Measurements from ENCODE around the gene PDGFD. TPM values are rescaled to one million over a fixed set of nuclear protein-coding genes. Genes with fewer than 3 reads are reported as not detected.

PDGFD gene
- total RNA-seq, 2 donors from 2014 or later, result not detected

DNA sequence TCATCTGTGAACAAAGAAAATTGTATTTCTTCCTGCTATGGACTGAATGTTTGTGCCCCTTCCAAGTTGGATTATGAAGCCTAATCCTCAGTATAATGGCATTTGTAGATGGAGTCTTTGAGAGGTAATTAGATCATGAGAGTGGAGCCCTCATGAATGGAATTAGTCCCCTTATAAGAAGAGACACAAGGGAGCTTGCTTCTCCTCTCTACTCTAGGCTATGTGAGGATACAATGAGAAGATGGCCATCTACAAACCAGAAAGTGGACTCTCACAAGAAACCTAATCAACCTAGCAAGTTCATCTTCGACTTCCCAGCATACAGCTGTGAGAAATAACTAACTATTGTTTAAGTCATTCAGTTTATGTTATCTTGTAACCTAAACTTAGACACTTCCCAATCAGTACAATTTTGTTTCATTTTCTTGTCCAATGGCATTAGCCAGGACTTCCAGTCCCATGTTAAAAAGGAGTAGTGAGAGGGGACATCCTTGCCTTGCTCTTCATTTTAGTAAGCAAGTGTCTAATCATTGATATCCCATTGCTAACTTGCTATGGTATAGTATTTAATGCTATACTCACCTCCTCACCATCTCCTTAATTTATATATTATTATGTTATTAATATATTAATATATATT is 45.7 kb downstream of the PDGFD start:
- peaks cover 0 to 5% of the 10 kb centered on the region in 2 donors for H3K9me3 Mint-ChIP-seq
- H3K27ac Mint-ChIP-seq, result no peak overlapping the region
- DNase-seq (ENCODE audit: low spot score in 2 of 2), result no peak
- H3K36me3 Mint-ChIP-seq, result no peaks in the 10 kb centered on the region
- peak; percentile 56 to 59 for ATAC-seq

DNA sequence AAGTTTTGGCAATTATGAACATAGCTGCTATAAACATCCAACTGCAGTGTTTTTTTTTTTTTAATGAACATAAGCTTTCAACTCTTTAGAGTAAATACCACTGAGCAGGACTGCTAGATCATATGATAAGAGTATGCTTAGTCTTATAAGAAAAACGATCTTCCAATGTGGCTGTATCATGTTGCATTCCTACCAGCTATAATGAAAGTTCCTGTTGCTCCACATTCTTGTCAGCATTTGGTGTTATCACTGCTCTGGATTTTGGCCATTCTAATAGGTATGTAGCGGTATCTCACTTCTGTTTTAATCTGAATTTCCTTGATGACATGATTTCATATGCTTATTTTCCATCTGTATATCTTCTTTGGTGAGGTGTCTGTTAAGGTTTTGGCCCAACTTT is 50.4 kb downstream of the PDGFD start:
- H3K9me3 Mint-ChIP-seq, result peaks cover 0 to 5% of the 10 kb centered on the region in 2 donors

DNA sequence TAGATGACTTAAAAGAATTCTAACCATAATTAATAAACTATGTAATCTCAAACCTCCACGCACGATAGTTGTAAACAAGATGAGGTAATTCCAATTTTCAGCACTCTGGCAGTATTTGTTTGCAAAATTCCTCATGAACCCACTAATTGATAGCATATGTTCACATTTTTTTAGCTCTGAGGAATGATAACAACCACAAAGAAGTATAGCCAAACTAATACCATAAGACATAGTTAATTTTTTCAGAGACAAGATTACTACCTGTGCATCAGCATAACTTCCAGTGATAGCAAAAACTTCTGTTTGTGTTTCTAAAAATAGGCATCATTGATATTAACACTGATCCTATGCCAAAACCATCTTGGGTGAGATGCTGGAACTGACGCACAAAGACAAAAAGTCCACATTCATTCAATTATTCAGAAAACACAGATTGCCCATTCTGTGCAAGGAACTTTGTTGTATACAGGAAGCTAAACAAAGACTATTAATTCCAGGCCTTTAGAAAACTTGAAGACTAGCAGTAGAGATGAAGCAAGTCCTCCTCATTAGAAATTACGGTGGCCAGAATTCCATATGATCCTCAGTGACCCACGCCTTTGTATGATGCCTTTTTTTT is 57.7 kb downstream of the PDGFD start:
- Mint-ChIP-seq H3K27ac (no peak overlapping the region), H3K36me3 (no peaks in the 10 kb centered on the region), H3K9me3 (no peaks in the 10 kb centered on the region)
- no peak for DNase-seq (ENCODE audit: low spot score in 2 of 2)
- no peak for ATAC-seq

More for the DNA sequence above, 50.4 kb downstream of the PDGFD start:
- DNase-seq (ENCODE audit: low spot score in 2 of 2), result no peak
- Mint-ChIP-seq H3K27ac (no peak overlapping the region), H3K36me3 (no peaks in the 10 kb centered on the region)
- ATAC-seq, result no peak

DNA sequence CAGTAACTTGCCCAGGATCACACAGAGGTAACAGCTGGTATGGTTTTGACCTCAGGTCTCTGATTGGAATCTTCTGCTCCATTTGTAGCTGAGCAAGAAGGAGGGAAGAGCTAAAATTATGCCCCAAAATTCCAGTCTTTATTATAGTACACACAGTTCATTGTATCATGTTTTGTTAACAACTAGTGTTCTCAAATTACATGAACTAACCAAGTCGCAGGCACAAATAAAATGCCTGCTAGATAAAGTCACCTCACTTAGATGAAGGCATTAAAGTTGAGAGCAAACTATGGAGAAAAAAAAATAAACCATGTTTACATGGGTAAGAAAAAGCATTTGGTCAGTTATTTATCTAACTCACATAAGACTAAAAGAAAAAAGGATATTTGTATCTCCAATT is 58.8 kb downstream of the PDGFD start:
- Mint-ChIP-seq H3K9me3 (no peaks in the 10 kb centered on the region), H3K27ac (no peak overlapping the region), H3K36me3 (no peaks in the 10 kb centered on the region)
- ATAC-seq, result no peak
- no peak for DNase-seq (ENCODE audit: low spot score in 2 of 2)

DNA sequence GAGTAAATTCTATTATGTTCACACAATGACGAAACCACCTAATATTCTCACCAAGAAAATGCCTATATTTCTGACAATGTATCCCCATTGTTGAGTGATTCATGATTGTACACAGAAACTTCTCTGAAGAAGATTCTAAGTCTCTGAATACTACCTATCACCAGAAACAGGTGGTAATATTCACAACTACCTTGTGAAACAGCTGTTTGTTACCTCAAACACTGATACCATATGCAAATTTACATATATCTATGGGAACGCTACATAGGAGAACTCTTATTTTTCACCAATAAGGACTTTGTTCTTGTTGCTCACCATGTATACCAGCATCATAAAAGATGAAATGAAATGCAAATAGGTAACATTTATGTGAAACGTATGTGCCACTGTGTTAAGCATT is 59.3 kb downstream of the PDGFD start:
- Mint-ChIP-seq H3K36me3 (no peaks in the 10 kb centered on the region), H3K27ac (no peak overlapping the region), H3K9me3 (no peaks in the 10 kb centered on the region)
- no peak for DNase-seq (ENCODE audit: low spot score in 2 of 2)
- no peak for ATAC-seq

DNA sequence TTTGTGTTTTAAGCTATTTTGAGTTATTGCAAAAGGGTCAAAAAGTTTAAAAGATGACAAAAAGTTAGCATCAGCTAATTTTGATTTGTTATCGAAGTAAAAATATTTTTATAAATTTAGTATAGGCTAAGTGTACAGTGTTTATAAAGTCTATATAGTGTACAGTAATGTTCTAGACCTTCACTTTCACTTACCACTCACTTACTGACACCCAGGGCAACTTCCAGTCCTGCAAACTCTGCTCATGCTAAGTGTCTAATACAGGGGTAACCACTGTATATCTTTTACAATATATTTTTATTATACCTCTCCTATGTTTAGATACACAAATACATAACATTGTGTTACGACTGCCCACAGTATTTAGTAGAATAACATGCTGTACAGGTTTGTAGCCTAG is 59.7 kb downstream of the PDGFD start:
- Mint-ChIP-seq H3K27ac (no peak overlapping the region), H3K9me3 (no peaks in the 10 kb centered on the region), H3K36me3 (no peaks in the 10 kb centered on the region)
- ATAC-seq, result no peak
- DNase-seq (ENCODE audit: low spot score in 2 of 2), result no peak

DNA sequence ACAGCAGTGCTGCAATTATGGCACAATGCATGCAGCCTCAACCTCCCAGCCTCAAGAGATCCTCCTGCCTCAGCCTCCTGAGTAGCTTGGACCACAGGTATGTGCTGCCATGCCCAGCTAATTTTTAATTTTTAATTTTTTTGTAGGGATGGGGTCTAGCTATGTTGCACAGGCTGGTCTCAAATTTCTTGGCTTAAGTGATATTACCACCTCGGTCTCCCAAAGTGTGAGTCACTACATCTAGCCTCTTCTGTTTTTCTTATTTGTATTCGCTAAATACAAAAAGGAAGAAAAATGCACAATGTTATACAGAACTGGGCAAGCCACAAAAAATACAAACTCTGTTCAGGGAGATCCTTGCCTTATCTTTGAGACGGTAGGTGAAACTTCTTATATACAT is 65.4 kb downstream of the PDGFD start:
- ATAC-seq (no peak), DNase-seq (ENCODE audit: low spot score in 2 of 2) (no peak)
- Mint-ChIP-seq H3K36me3 (no peaks in the 10 kb centered on the region), H3K9me3 (peaks cover 0 to 4% of the 10 kb centered on the region in 2 donors), H3K27ac (no peak overlapping the region)

DNA sequence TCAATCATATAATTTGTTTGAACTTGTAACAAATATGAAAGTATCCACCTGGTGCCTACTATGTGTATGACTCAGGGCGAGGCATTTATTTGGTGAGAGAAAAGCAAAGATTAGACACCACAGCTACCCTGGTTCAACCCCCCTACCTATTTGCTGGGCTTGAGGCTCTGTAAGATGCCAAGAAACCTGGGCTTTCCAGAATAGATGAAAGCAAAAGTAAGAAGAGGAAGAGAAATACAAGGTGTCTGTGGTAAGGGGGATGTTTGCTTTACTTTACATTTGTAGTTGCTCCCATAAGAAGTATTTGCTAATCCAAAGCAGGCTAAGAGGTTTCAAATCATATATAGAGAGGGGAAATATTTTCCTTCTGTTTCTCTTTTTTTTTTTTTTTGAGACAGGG is 65.8 kb downstream of the PDGFD start:
- DNase-seq (ENCODE audit: low spot score in 2 of 2) (no peak), ATAC-seq (no peak)
- peaks cover 0 to 4% of the 10 kb centered on the region in 2 donors for H3K9me3 Mint-ChIP-seq
- H3K27ac Mint-ChIP-seq, result no peak overlapping the region
- no peaks in the 10 kb centered on the region for H3K36me3 Mint-ChIP-seq

DNA sequence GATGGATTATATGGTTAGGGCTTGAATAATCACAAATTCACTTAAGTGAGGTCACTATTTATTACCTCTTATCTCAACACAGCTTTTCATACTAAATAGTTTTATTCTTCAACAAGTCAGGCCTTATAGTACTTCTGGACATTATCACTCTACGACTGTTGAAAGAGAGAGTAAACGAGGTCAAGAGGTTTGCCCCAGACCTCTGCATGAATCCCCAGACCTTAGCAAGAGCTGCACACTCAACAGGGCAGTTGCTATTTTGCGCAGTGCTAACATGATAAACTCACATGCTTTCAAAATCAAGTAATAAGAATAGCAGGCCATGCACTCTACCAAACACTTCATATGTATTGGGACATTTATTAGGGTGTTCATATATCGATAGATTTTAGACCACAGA is 67.0 kb downstream of the PDGFD start:
- Mint-ChIP-seq H3K36me3 (no peaks in the 10 kb centered on the region), H3K27ac (no peak overlapping the region), H3K9me3 (peaks cover 0 to 4% of the 10 kb centered on the region in 2 donors)
- ATAC-seq (no peak), DNase-seq (ENCODE audit: low spot score in 2 of 2) (no peak)

DNA sequence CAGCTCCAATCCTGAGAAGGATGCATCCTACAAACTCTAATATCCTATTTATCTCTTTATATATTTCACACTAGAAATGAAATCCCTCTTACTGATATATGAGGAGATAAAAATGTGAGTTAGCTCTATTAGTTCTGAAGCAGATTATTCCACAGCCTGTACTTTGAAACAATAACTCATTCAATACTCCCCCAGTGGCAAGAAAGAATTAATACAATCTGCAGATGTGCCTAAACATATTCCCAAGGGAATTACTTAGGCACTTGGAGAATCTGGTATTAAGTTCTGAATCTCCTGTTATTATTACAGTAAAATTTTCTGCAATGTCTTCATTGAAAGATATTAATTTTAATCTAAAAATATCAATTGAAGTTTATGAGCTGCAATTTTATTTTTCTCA is 68.2 kb downstream of the PDGFD start:
- ATAC-seq (no peak), DNase-seq (ENCODE audit: low spot score in 2 of 2) (no peak)
- Mint-ChIP-seq H3K27ac (no peak overlapping the region), H3K9me3 (peaks cover 0 to 4% of the 10 kb centered on the region in 2 donors), H3K36me3 (no peaks in the 10 kb centered on the region)

DNA sequence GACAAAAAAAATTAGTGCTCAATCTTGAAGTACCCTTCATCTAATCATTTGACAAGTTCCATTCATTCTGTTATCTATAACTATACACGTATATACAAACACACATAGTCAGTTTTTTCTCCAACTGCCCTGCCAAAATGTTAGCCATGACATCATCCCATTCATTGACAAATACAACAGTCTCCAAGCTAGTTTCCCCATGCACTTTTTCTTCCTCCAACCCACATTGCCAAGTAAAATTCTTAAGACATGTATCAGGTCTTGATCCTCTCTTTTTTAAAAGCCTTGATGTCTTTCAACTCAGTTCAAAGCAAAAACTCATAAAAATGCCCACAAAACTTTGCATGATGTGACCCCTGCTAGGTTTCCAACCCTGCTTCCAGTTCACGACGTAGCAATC is 69.4 kb downstream of the PDGFD start:
- Mint-ChIP-seq H3K36me3 (no peaks in the 10 kb centered on the region), H3K9me3 (peaks cover 0 to 4% of the 10 kb centered on the region in 2 donors), H3K27ac (no peak overlapping the region)
- DNase-seq (ENCODE audit: low spot score in 2 of 2) (no peak), ATAC-seq (no peak)

DNA sequence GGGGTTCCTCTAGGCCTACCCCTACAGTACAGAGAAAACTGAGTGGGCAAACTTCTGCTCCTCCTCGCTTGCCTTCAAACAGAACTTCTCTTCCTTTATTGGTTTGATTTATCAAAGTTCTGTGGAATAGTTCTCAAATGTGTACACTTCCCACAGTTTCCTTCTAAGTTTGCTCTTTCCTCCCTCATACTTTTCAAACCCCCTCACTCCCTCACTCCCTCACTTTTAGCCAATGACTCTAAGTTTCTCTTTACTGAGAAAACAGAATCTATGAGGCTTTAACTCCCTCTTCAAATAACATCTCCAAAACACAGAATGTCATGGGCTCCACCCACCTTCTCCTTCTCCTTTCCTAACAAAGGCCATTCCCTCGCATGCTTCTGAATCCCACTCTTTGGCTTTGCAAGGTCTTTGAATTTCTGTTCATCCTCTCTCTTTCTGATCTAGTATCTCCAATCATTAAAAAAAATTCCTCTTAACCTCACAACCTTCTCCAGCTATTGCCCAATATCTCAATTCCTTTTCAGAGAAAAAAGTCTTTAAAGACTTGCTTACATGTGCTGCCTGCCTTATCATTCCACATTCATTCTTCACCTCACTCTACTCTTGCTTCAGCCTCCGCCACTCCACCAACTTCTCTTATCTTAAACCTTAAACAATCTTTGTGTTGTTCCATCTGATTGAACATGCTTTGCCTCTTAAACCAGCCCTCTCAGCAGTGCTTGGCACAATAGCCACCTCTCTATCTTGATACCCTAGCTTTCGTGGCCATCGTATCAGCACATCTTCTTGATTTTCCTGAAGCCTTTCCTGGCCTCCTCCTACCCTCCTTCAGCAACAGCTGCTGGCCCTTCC is 70.3 kb downstream of the PDGFD start:
- no peak overlapping the region for H3K27ac Mint-ChIP-seq
- ATAC-seq (no peak), DNase-seq (ENCODE audit: low spot score in 2 of 2) (no peak)
- H3K9me3 Mint-ChIP-seq, result peaks cover 0 to 4% of the 10 kb centered on the region in 2 donors
- H3K36me3 Mint-ChIP-seq, result no peaks in the 10 kb centered on the region

DNA sequence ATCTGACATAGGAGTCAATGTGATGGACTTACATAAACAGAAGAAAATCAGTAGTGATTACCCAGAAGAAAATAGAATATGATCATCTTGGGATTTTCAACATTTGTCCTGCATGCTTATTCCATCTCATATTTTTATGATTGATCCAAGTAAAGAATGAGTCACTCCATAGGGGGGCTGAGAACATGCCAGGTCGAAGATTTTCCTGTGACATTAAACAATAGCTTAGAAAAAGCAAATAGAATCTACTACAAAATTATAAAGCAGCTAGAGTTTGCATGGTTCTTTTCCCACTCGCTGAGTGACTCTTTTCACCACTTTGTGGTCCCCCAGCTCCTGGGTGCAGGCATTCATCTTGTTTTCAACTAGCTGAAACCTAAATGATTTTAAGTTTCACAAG is 71.2 kb downstream of the PDGFD start:
- DNase-seq (ENCODE audit: low spot score in 2 of 2) (no peak), ATAC-seq (no peak)
- Mint-ChIP-seq H3K27ac (no peak overlapping the region), H3K36me3 (no peaks in the 10 kb centered on the region), H3K9me3 (peaks cover 0 to 4% of the 10 kb centered on the region in 2 donors)

DNA sequence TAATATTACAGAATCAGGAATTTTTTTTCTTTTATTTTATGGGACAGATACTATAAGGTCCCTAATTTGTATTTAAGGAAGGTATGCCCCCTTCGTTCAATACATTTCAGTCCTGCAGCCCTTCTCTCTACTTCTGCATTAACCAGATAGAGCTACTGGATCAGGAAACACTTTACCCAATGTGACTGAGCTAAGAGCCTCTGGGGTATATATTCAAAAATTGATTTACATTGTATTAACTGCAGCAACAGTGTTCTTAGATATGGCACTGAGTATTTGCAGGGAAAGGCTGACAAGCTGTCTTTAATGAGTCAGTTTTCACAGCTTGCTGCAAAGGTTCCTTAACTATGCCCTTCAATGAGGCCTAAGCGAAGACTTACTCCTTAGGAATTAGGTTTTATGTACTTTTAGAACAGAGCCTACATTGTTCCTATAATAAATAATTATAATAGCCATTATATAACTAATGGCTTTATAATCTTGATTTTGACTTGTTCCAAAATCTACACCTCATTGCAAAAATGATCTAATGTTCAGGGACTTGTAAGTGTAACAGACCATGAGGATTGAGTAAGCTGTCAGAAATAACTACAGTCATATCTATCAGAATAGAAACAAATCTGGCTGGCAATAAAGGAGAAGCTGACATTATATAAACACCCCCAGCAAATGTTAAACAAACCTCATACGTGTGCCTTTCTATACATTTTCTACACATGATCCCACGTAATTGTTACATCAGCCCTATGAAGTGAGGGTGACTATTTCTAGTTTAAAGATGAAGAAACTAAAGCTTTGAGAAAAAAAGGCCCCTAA is 72.5 kb downstream of the PDGFD start:
- Mint-ChIP-seq H3K9me3 (peaks cover 0 to 4% of the 10 kb centered on the region in 2 donors), H3K36me3 (no peaks in the 10 kb centered on the region), H3K27ac (no peak overlapping the region)
- DNase-seq (ENCODE audit: low spot score in 2 of 2) (no peak), ATAC-seq (no peak)

DNA sequence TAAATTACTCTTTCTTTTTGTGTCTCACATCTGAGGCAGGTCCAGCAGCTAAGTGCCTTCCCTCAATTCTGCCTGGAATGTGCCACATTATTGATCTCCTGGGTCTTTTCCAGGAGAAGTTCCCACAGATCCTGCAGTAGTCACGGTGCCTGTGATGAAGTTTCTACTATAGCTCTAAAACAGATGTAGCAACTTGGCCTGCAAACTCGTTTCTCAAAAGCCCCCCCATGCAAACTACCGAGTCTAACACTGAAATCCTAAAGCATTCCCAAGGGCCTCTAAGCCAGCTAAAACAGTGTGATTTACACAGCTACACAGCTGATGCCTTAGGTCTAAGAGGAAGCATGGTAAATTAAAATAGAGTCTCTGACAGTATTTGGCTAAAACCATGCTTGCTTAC is 73.2 kb downstream of the PDGFD start:
- no peaks in the 10 kb centered on the region for H3K36me3 Mint-ChIP-seq
- H3K9me3 Mint-ChIP-seq, result peaks cover 0 to 4% of the 10 kb centered on the region in 2 donors
- no peak for DNase-seq (ENCODE audit: low spot score in 2 of 2)
- no peak for ATAC-seq
- no peak overlapping the region for H3K27ac Mint-ChIP-seq

DNA sequence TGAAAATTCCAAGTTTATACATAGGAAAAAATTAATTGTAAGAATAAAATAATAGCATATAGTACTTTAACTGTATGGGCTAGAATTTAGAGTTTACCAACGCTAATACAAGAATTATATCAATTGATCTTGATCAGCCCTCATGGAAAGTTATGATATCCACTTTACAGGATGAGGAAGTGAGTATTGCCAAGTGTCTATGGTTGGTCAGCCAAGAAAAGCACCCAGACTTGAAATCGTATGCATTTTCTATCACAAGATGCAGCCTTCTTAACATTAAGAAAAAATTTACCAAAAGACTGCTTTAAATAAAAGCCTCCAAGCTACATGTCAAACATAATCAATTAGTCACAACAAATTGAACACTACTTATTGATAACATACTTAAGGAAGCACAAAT is 74.5 kb downstream of the PDGFD start:
- no peak for ATAC-seq
- no peak overlapping the region for H3K27ac Mint-ChIP-seq
- DNase-seq (ENCODE audit: low spot score in 2 of 2), result no peak
- H3K36me3 Mint-ChIP-seq, result no peaks in the 10 kb centered on the region
- H3K9me3 Mint-ChIP-seq, result peaks cover 0 to 4% of the 10 kb centered on the region in 2 donors

DNA sequence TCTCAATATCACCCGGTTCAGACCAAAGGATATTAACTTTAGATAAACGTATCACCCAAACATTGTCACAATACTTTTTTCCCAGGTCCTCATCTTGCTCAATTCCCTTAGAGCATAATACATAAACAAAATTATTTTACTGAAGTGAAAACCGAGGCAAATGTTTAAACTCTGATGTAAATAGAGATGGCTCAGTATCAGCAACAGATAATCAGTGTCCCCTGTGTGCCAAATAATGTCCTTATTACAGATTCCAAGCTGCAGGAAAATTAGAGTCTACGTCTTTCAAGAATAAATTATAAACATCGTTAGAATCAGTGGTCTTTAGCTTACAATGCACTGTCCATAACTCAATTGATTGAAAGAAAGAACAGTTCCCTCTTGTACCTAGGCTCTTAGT is 77.3 kb downstream of the PDGFD start:
- no peak for DNase-seq (ENCODE audit: low spot score in 2 of 2)
- Mint-ChIP-seq H3K36me3 (no peaks in the 10 kb centered on the region), H3K27ac (no peak overlapping the region), H3K9me3 (no peaks in the 10 kb centered on the region)
- no peak for ATAC-seq
